Panc1 (cell line): ENCODE data around the gene FGF4. TPM values are rescaled to one million over a fixed set of nuclear protein-coding genes. Genes with fewer than 3 reads are reported as not detected.

ENCODE experiments used
- ATAC-seq: fragments of 200-7000 bp; cut with Tn5 transposase; 2 replicates; pipeline ENCODE4 v1.9.1; 2020; ENCODE audit warnings: mild to moderate bottlenecking, moderate library complexity
- BruUV-seq: library from RNA; stranded (reverse); fragments of 400-500 nt; replicated peaks from 2 replicates; lab custom pipeline; 2021; lab: Mats Ljungman, UMichigan
- CTCF ChIA-PET: fragments of 300-600 bp; sonication (Branson Sonifier 250); formaldehyde crosslinking; loops from one replicate; lab custom pipeline; 2022; ENCODE audit warnings: antibody characterized with exemption; lab: Charles Lee
- POLR2A ChIA-PET: fragments of 300-600 bp; sonication (Branson Sonifier 250); formaldehyde crosslinking; loops from one replicate; lab custom pipeline; 2022; ENCODE audit warnings: antibody characterized with exemption; lab: Charles Lee
- DNase-seq: peaks from one replicate; pipeline ENCODE4 v3.0.0-alpha.2; 2010; ENCODE audit warnings: low read depth, low spot score
- H3K27ac ChIP-seq: 2 replicates; pipeline ENCODE4 v1.5.1; 2011; ENCODE audit warnings: mild to moderate bottlenecking, low read length, inconsistent platforms
- H3K27me3 ChIP-seq: fragments of 200-500 bp; sonication (Bioruptor generic); 2 replicates; pipeline ENCODE4 v1.6.0; 2014; ENCODE audit warnings: low read length, inconsistent platforms; ENCODE audit not compliant: control insufficient read depth, insufficient read depth
- H3K36me3 ChIP-seq: fragments of 200-500 bp; sonication (Bioruptor generic); 2 replicates; pipeline ENCODE4 v1.5.1; 2014; ENCODE audit warnings: inconsistent platforms, mild to moderate bottlenecking, low read length, moderate library complexity; ENCODE audit not compliant: control insufficient read depth, insufficient read depth
- H3K4me1 ChIP-seq: 2 replicates; pipeline ENCODE4 v1.5.1; 2011; ENCODE audit warnings: inconsistent platforms, mild to moderate bottlenecking, low read length, moderate library complexity; ENCODE audit not compliant: control insufficient read depth, insufficient read depth
- H3K4me3 ChIP-seq, 2 experiments: 2 replicates each; pipeline ENCODE4 v1.5.1; 2011 to 2012; ENCODE audit warnings: low read depth in 2 of 2, low read length in 2 of 2, mild to moderate bottlenecking in 2 of 2, inconsistent platforms in 1 of 2, moderate library complexity in 1 of 2
- H3K9me3 ChIP-seq: fragments of 200-500 bp; sonication (Bioruptor generic); 2 replicates; pipeline ENCODE4 v1.5.1; 2014; ENCODE audit warnings: low read depth, mild to moderate bottlenecking, inconsistent platforms, low read length, moderate library complexity; ENCODE audit not compliant: control insufficient read depth, insufficient read depth
- CTCF ChIP-seq: fragments of 450-650 bp; IDR thresholded peaks from 2 replicates; pipeline ENCODE4 v1.5.1; 2017; ENCODE audit warnings: mild to moderate bottlenecking
- POLR2AphosphoS5 ChIP-seq: IDR thresholded peaks from 2 replicates; pipeline ENCODE4 v1.6.1; 2012; ENCODE audit warnings: mild to moderate bottlenecking, low read depth, low read length, moderate library complexity
- REST ChIP-seq, 2 experiments: IDR thresholded peaks; 2 replicates each; pipeline ENCODE4 v1.6.1; 2011 to 2012; ENCODE audit warnings: low read depth in 2 of 2, control low read depth in 1 of 2, low read length in 1 of 2, mild to moderate bottlenecking in 1 of 2, moderate library complexity in 1 of 2; ENCODE audit not compliant: insufficient read depth in 1 of 2
- SIN3A ChIP-seq: IDR thresholded peaks from 2 replicates; pipeline ENCODE4 v1.6.1; 2012; ENCODE audit warnings: low read depth, mild to moderate bottlenecking, low read length, moderate library complexity, borderline replicate concordance; ENCODE audit not compliant: insufficient read depth
- TCF7L2 ChIP-seq: IDR thresholded peaks from 2 replicates; pipeline ENCODE4 v1.6.1; 2011; ENCODE audit warnings: mild to moderate bottlenecking, low read depth, low read length, inconsistent platforms
- in situ Hi-C: cut with HindIII; loops from 2 replicates; pipeline ENCODE4 v1.10.0; 2016; ENCODE audit warnings: low sequenced_read_pairs, low pct_unique_long_range_greater_than_20kb
- intact Hi-C: fragments of 100-400 bp; cut with micrococcal nuclease; formaldehyde crosslinking; loops from one replicate; pipeline ENCODE4 v1.10.0; 2022; ENCODE audit not compliant: unreplicated experiment
- total RNA-seq: library from RNA; stranded (reverse); gene quantifications from one replicate; pipeline ENCODE4 v1.2.1, GENCODE V29; 2021; ENCODE audit not compliant: unreplicated experiment

The FGF4 gene
- total RNA-seq, 1 experiment from 2014 or later: not detected

GRCh38 chr11:69721745-69722144 lies 53.4 kb downstream of the FGF4 start:
- in situ Hi-C loops (no loop called here), intact Hi-C loops (no loop called here)
- H3K27me3 ChIP-seq: peaks cover 16% of the 10 kb centered on the region
- no peaks in the 10 kb centered on the region for H3K9me3 ChIP-seq
- POLR2A ChIA-PET: no interaction called here
- TF ChIP-seq SIN3A: no peak
- no peak for TF ChIP-seq POLR2AphosphoS5
- TF ChIP-seq TCF7L2: no peak
- no peak for TF ChIP-seq REST (IDR thresholded peaks at IDR 0.05; ENCODE audit: insufficient read depth in 1 of 2, low read depth in 2 of 2, low read length in 1 of 2)
- no peak for TF ChIP-seq CTCF
- CTCF ChIA-PET: no interaction called here
- DNase-seq: no peak
- BruUV-seq: no TSS peak
- H3K4me3 ChIP-seq: no peak overlapping the region
- H3K4me1 ChIP-seq: no peaks in the 10 kb centered on the region
- ATAC-seq: peak; percentile 72
- H3K36me3 ChIP-seq: no peaks in the 10 kb centered on the region
- no peak overlapping the region for H3K27ac ChIP-seq

DNA sequence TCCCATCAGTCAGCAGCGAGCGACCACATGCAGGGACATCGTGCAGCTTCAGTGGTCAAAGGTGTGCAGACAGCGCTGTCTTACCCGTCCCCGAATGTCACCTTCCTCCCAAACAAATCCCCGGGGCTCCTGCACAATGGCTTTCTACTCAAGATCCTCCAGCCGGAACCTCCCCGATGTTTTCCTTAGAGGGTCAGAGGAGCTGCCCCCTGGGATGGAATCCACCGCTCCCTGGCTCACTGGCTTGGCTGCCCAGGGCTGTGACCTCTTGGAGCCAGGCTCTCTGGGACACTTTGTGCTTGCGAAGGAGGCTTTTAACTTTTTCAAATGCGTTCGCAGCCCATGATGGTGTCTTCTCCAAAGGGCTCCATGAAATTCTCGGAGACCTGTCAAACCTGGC lies 54.0 kb downstream of the FGF4 start:
- ATAC-seq: no peak
- no TSS peak for BruUV-seq
- POLR2A ChIA-PET: no interaction called here
- TF ChIP-seq TCF7L2 (no peak), REST (IDR thresholded peaks at IDR 0.05; ENCODE audit: insufficient read depth in 1 of 2, low read depth in 2 of 2, low read length in 1 of 2) (no peak), CTCF (no peak), SIN3A (no peak), POLR2AphosphoS5 (no peak)
- CTCF ChIA-PET: interaction anchor here (0.7 kb wide), 1 partner anchor 158 kb away, joined by 3 read pairs; no protein-coding TSS in a partner anchor
- no peaks in the 10 kb centered on the region for H3K4me1 ChIP-seq
- in situ Hi-C loops (no loop called here), intact Hi-C loops (no loop called here)
- no peak overlapping the region for H3K27ac ChIP-seq
- no peak overlapping the region for H3K4me3 ChIP-seq
- no peaks in the 10 kb centered on the region for H3K36me3 ChIP-seq
- DNase-seq: no peak
- no peaks in the 10 kb centered on the region for H3K9me3 ChIP-seq
- H3K27me3 ChIP-seq: peaks cover 16% of the 10 kb centered on the region

Other genes starting within 250 kb of the FGF4 start
- 259 TPM for gene CCND1, start 134.2 kb downstream of the FGF4 start, total RNA-seq
- gene LTO1, start 100.0 kb downstream of the FGF4 start, total RNA-seq: 28.7 TPM
- not detected for gene FGF19, start 71.3 kb downstream of the FGF4 start, total RNA-seq
- not detected for gene FGF3, start 44.1 kb upstream of the FGF4 start, total RNA-seq